AG08395 (cell line): Measurements from ENCODE around the gene SYT1.
"Not testable (repeated sequence)": the region's sequence is repeated elsewhere in the genome, so short reads cannot be mapped to it uniquely, and the experiment has no call there.

Source experiments
- DNase-seq: peaks from one replicate; pipeline ENCODE4 v3.0.0; 2012; ENCODE audit warnings: mixed read lengths, low spot score

SYT1 gene

GRCh38 chr12:79143803-79144202 lies 279.2 kb downstream of the SYT1 start:
- no peak for DNase-seq

GRCh38 chr12:79151956-79152355 lies 287.4 kb downstream of the SYT1 start:
- DNase-seq: no peak

DNA sequence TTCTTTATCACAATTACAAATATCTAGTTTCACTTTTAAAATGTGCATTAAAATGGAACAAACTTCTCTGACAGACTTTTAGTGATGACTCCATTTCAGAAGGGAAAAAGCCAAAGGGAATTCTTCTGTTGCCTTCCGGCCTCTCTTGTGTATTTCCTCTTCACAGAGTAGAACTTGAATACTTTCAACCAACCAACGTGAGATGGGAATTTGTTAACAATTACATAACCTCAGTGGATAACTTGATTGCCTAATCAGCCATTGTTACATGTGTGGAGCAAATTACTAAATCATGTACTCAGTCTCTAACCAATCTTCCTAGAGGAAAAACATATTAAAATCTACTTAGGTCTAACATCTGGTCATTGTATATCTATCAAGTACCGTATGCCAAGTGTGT lies 291.1 kb downstream of the SYT1 start:
- DNase-seq: peak; percentile 10

GRCh38 chr12:79156846-79157463 lies 292.4 kb downstream of the SYT1 start:
- no peak for DNase-seq

DNA sequence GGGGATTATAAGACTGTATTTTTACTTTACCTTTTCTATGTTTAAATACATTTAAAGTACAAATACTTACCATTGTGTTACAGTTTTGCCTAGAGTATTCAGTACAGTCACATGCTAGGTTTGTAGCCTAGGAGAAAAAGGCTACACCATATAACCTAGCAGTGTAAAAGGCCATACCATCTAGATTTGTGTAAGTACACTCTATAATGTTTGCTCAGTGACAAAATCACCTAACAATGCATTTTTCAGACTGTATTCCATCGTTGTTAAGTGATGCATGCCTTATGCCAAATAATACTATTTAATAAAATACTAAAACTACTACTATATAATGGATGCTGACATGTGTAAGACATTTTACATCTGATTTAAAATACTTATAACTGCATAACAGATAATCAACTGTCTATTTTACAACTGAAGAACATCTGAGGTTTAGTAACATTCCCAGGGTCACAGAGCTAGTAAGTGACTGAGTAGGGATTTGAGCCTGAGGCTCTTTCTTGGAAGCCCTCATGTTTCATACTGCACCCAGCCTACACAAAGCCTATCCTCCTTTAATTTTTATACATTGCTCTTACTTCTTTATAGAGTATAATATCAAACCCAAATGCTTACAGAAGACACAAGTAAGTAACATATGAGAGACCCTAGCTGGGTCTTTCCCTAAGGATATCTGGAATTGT lies 296.8 kb downstream of the SYT1 start:
- DNase-seq: no peak

- DNase-seq: no peak
Observed at GRCh38 chr12:79162147-79162772, 297.7 kb downstream of the SYT1 start.

GRCh38 chr12:79162948-79163347 lies 298.4 kb downstream of the SYT1 start:
- DNase-seq: no peak

- DNase-seq: no peak
Observed at GRCh38 chr12:79164890-79165289, 300.3 kb downstream of the SYT1 start.

- no peak for DNase-seq
Observed at GRCh38 chr12:79168687-79169086, 304.1 kb downstream of the SYT1 start.

- peak; percentile 48 for DNase-seq
Observed at GRCh38 chr12:79174626-79175025, 310.1 kb downstream of the SYT1 start.

- no peak for DNase-seq
Observed at GRCh38 chr12:79183003-79183402, 318.4 kb downstream of the SYT1 start.

DNA sequence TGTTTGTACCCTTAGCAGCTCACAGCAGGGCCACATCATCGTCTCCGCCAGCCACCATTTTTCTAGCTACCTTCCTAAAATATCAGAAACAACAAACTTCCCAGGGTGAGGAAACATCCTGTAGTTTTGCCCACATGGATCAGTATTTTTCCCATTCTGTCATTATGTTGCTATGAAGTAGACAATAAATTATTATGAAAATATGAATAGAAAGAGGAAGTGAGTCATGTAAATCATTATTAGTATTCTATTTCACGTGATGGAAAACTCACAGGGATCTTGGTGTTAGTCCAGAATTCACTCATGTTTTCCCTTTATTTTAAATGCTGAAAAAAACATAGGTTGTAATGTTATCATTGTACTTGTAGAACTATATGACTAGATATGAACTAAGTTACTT lies 319.4 kb downstream of the SYT1 start:
- DNase-seq: no peak

DNA sequence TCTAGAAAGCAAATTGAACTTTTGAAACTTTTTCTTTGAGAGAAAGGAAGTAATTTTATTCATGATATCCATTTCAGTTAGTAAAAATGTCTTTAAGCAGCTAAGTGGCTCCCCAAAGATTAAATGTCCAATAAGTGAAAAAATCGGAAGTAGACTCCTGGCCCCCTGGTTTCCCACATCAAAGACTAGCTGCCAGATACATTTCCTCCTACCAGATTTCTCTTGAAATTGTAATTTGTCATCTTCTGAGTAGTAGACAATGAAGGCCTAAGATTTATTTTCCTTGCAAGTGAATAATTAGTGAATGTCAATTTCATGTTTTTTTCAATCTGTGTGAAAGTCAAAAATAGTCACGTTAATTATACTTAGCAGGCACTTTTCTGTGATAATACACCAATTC lies 321.9 kb downstream of the SYT1 start:
- no peak for DNase-seq

- DNase-seq: no peak
Observed at GRCh38 chr12:79187032-79187431, 322.5 kb downstream of the SYT1 start.

GRCh38 chr12:79191391-79191790 lies 326.8 kb downstream of the SYT1 start:
- DNase-seq: no peak

DNA sequence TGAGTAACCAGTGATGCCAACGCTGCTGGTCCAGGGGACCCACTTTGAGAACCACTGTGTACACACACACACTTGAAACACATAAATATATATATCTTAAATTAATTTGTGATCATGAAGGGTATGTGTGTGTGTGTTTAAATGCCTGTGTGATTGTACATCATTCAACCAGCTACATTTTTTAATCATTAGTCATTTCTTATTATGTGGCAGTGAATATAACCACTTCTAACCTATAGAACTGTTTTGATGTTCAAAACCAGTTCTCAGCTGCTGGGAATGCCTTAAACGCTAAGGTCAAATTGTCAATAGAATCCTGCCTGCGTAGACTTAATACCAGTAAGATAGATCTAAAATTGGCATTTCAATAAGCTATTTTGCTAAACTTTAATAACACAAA lies 330.0 kb downstream of the SYT1 start:
- no peak for DNase-seq

DNA sequence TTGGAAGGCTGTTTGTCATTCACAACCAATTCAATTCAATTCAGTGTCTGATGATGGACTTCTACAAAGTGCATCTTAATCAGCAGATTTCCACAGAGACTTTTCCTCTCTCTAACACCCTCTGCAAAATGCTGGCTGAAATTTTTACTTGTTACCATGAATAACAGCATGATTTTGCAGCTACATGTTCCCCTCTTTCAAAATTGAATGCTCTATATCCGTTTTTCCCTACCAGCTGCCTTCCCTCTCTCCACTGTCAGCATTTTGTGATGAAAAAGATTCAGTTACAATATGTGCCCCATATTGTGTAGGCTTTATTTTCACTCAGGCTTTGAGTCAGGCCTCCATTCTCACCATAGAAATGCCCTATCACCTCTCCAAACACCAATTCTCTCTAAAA lies 334.6 kb downstream of the SYT1 start:
- DNase-seq: no peak

- no peak for DNase-seq
Observed at GRCh38 chr12:79200176-79200575, 335.6 kb downstream of the SYT1 start.

DNA sequence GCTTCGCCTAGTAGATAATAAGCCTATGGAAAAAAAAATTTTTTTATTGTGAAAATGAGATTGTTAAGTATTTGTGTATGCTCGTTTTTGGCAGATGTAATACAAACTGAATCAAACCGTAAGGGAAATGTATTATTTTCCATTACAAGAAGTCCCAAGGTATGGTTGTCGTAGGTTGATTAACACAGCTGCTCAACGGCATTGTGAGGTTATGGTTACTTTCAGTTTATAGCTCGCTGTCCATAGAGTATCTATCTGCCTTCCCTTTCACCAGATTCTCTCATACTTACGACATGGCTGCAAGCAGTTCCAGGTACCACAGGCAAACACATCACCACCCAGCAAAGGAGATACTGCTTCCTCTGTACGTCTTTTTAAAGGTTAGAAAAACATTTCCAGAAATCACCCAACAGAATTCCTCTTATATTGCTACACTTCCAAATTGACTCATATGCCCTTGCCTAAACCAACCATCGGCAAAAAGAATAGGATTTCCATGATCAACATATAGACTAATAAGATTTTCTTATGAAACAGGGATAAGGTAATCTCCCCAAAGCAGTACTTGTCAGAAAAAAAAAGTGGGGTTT lies 338.6 kb downstream of the SYT1 start:
- DNase-seq: no peak

DNA sequence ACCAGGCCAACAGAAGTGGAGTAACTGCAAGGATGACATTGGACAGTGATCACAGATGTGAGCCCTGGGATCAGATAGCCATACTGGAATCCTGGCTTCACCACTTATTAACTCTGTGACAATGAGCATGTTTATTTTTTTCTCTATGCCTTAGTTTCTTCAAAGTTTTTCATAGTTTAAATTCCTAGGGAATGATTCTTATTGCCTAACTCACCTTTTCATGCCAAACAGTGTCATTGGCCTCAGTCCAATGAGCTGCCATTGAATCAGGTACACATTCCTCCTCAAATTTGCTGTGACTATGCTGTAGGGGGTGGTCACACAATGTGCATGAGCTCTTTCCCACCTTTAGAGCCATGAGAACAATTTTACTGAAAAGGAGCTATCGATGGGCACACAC lies 342.3 kb downstream of the SYT1 start:
- DNase-seq: no peak

GRCh38 chr12:79210403-79210802 lies 345.8 kb downstream of the SYT1 start:
- not testable (repeated sequence) for DNase-seq

DNA sequence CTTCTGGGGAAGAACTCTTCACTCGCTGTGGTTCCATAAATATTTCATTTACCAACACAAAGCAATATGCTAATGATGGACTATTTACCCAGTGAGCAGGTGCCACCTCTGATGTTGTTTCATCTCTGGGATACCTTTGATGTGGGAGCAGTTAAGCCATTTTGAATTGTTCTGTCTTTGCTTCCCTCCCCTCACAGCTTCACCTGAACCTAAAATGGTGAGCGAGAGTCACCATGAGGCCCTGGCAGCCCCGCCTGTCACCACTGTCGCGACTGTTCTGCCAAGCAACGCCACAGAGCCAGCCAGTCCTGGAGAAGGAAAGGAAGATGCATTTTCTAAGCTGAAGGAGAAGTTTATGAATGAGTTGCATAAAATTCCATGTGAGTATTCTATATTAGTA lies 352.7 kb downstream of the SYT1 start:
- DNase-seq: no peak

GRCh38 chr12:79223210-79223609 lies 358.6 kb downstream of the SYT1 start:
- DNase-seq: no peak
